ENCODE measurements around the gene SPAG8.

SPAG8 gene

GRCh38 chr9:35790025-35790384, 22.1 kb downstream of the SPAG8 start:
- H3K27me3 ChIP-seq = peaks cover 36% of the 10 kb centered on the region
- no peak overlapping the region for H3K27ac ChIP-seq
- no peaks in the 10 kb centered on the region for H3K36me3 ChIP-seq
- H3K4me1 ChIP-seq (ENCODE audit: control insufficient read depth in 1 of 2, insufficient read depth in 1 of 2, low read depth in 1 of 2, low read length in 1 of 2) = no peaks in the 10 kb centered on the region
- TF ChIP-seq, protein P1, sequence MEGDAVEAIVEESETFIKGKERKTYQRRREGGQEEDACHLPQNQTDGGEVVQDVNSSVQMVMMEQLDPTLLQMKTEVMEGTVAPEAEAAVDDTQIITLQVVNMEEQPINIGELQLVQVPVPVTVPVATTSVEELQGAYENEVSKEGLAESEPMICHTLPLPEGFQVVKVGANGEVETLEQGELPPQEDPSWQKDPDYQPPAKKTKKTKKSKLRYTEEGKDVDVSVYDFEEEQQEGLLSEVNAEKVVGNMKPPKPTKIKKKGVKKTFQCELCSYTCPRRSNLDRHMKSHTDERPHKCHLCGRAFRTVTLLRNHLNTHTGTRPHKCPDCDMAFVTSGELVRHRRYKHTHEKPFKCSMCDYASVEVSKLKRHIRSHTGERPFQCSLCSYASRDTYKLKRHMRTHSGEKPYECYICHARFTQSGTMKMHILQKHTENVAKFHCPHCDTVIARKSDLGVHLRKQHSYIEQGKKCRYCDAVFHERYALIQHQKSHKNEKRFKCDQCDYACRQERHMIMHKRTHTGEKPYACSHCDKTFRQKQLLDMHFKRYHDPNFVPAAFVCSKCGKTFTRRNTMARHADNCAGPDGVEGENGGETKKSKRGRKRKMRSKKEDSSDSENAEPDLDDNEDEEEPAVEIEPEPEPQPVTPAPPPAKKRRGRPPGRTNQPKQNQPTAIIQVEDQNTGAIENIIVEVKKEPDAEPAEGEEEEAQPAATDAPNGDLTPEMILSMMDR (IDR thresholded peaks at IDR 0.05) = no peak
- no peak overlapping the region for H3K4me3 ChIP-seq (ENCODE audit: low read depth in 1 of 2, low read length in 1 of 2)
- H3K9me3 ChIP-seq = no peaks in the 10 kb centered on the region

- TF ChIP-seq, protein P1 (IDR thresholded peaks at IDR 0.05) = no peak
- H3K36me3 ChIP-seq = no peaks in the 10 kb centered on the region
- no peaks in the 10 kb centered on the region for H3K4me1 ChIP-seq (ENCODE audit: control insufficient read depth in 1 of 2, insufficient read depth in 1 of 2, low read depth in 1 of 2, low read length in 1 of 2)
- peaks cover 36% of the 10 kb centered on the region for H3K27me3 ChIP-seq
- no peaks in the 10 kb centered on the region for H3K9me3 ChIP-seq
- H3K4me3 ChIP-seq (ENCODE audit: low read depth in 1 of 2, low read length in 1 of 2) = no peak overlapping the region
- H3K27ac ChIP-seq = no peak overlapping the region
Measured at GRCh38 chr9:35789541-35789940, 22.5 kb downstream of the SPAG8 start.

GRCh38 chr9:35783418-35783817, 28.6 kb downstream of the SPAG8 start:
- Histone ChIP-seq H3K36me3 (no peaks in the 10 kb centered on the region), H3K4me1 (ENCODE audit: control insufficient read depth in 1 of 2, insufficient read depth in 1 of 2, low read depth in 1 of 2, low read length in 1 of 2) (no peaks in the 10 kb centered on the region), H3K27me3 (no peaks in the 10 kb centered on the region), H3K9me3 (no peaks in the 10 kb centered on the region), H3K4me3 (ENCODE audit: low read depth in 1 of 2, low read length in 1 of 2) (no peak overlapping the region), H3K27ac (no peak overlapping the region)
- TF ChIP-seq, protein P1 (IDR thresholded peaks at IDR 0.05) = no peak

GRCh38 chr9:35781066-35781465, 31.0 kb downstream of the SPAG8 start:
- Histone ChIP-seq H3K4me3 (ENCODE audit: low read depth in 1 of 2, low read length in 1 of 2) (no peak overlapping the region), H3K9me3 (no peaks in the 10 kb centered on the region), H3K27me3 (no peaks in the 10 kb centered on the region), H3K27ac (no peak overlapping the region), H3K36me3 (no peaks in the 10 kb centered on the region), H3K4me1 (ENCODE audit: control insufficient read depth in 1 of 2, insufficient read depth in 1 of 2, low read depth in 1 of 2, low read length in 1 of 2) (peaks cover 0 to under 1% of the 10 kb centered on the region in 2 experiments)
- TF ChIP-seq, protein P1 (IDR thresholded peaks at IDR 0.05) = no peak

- Histone ChIP-seq H3K4me3 (ENCODE audit: low read depth in 1 of 2, low read length in 1 of 2) (no peak overlapping the region), H3K36me3 (no peaks in the 10 kb centered on the region), H3K27me3 (no peaks in the 10 kb centered on the region), H3K9me3 (no peaks in the 10 kb centered on the region), H3K4me1 (ENCODE audit: control insufficient read depth in 1 of 2, insufficient read depth in 1 of 2, low read depth in 1 of 2, low read length in 1 of 2) (peaks cover 11 to 12% of the 10 kb centered on the region in 2 experiments), H3K27ac (no peak overlapping the region)
- TF ChIP-seq, protein P1 (IDR thresholded peaks at IDR 0.05) = no peak
Measured at GRCh38 chr9:35778496-35778895, 33.6 kb downstream of the SPAG8 start.

GRCh38 chr9:35776018-35776417, 36.0 kb downstream of the SPAG8 start:
- TF ChIP-seq, protein P1 (IDR thresholded peaks at IDR 0.05) = no peak

More at GRCh38 chr9:35776018-35776417, 36.0 kb downstream of the SPAG8 start:
- Histone ChIP-seq H3K4me3 (ENCODE audit: low read depth in 1 of 2, low read length in 1 of 2) (no peak overlapping the region), H3K27me3 (no peaks in the 10 kb centered on the region), H3K4me1 (ENCODE audit: control insufficient read depth in 1 of 2, insufficient read depth in 1 of 2, low read depth in 1 of 2, low read length in 1 of 2) (peaks cover 18 to 20% of the 10 kb centered on the region in 2 experiments), H3K27ac (no peak overlapping the region), H3K9me3 (no peaks in the 10 kb centered on the region), H3K36me3 (no peaks in the 10 kb centered on the region)
